Activated CD4-positive, alpha-beta memory T cell treated with anti-CD3 and anti-CD28 coated beads, Interleukin-2, amount 10 ng/mL, durations not matched to agents 7 days and 5 days (primary cell): ENCODE data around the gene WDR17. TPM values are rescaled to one million over a fixed set of nuclear protein-coding genes. Genes with fewer than 3 reads are reported as not detected.
"Not testable (repeated sequence)": the region's sequence is repeated elsewhere in the genome, so short reads cannot be mapped to it uniquely, and the experiment has no call there.

Experiments used
- CTCF ChIA-PET: fragments of 350-600 bp; sonication (Branson Sonifier 250); formaldehyde crosslinking; loops from one replicate; lab custom pipeline; 2021; ENCODE audit warnings: antibody characterized with exemption, inconsistent platforms; lab: Charles Lee
- POLR2A ChIA-PET: fragments of 350-600 bp; sonication (Branson Sonifier 250); formaldehyde crosslinking; loops from one replicate; lab custom pipeline; 2021; ENCODE audit warnings: antibody characterized with exemption; lab: Charles Lee
- DNase-seq: peaks from one replicate; pipeline ENCODE4 v3.0.0-alpha.2; 2020
- H3K27ac Mint-ChIP-seq: one replicate; pipeline ENCODE4 v1.8.0; 2021; ENCODE audit warnings: mild to moderate bottlenecking, mixed read lengths
- H3K27me3 Mint-ChIP-seq: one replicate; pipeline ENCODE4 v1.8.0; 2021; ENCODE audit warnings: mixed read lengths
- H3K36me3 Mint-ChIP-seq: one replicate; pipeline ENCODE4 v1.8.0; 2021; ENCODE audit warnings: low read depth, mixed read lengths
- H3K4me1 Mint-ChIP-seq: one replicate; pipeline ENCODE4 v1.8.0; 2021; ENCODE audit warnings: mixed read lengths
- H3K4me3 Mint-ChIP-seq: one replicate; pipeline ENCODE4 v1.8.0; 2021; ENCODE audit warnings: mild to moderate bottlenecking, mixed read lengths
- H3K9me3 Mint-ChIP-seq: one replicate; pipeline ENCODE4 v1.8.0; 2021; ENCODE audit warnings: mixed read lengths
- total RNA-seq, 2 experiments: library from RNA; stranded (reverse); gene quantifications; one replicate each; pipeline ENCODE4 v1.2.3, GENCODE V29; 2021

The WDR17 gene
- total RNA-seq, 2 experiments from 2014 or later = 0.70 to 0.78 TPM

- Mint-ChIP-seq H3K9me3 (no peaks in the 10 kb centered on the region), H3K4me1 (no peaks in the 10 kb centered on the region), H3K4me3 (no peak overlapping the region), H3K27ac (no peak overlapping the region), H3K27me3 (peaks cover 12% of the 10 kb centered on the region), H3K36me3 (no peaks in the 10 kb centered on the region)
- POLR2A ChIA-PET = no interaction called here
- no peak for DNase-seq
- CTCF ChIA-PET = interaction anchor here (1.4 kb wide), 1 partner anchor 76 kb away, joined by 3 read pairs; no protein-coding TSS in a partner anchor
Measured at GRCh38 chr4:176210579-176211296, 145.1 kb downstream of the WDR17 start.

- H3K9me3 Mint-ChIP-seq = not testable (repeated sequence)
Measured at GRCh38 chr4:176212351-176212750, 146.7 kb downstream of the WDR17 start.

GRCh38 chr4:176217510-176217909 lies 151.9 kb downstream of the WDR17 start:
- POLR2A ChIA-PET = no interaction called here
- Mint-ChIP-seq H3K9me3 (no peaks in the 10 kb centered on the region), H3K36me3 (no peaks in the 10 kb centered on the region), H3K4me1 (no peaks in the 10 kb centered on the region), H3K4me3 (no peak overlapping the region), H3K27ac (no peak overlapping the region), H3K27me3 (no peaks in the 10 kb centered on the region)
- CTCF ChIA-PET = no interaction called here
- DNase-seq = no peak

More at GRCh38 chr4:176212351-176212750, 146.7 kb downstream of the WDR17 start:
- H3K36me3 Mint-ChIP-seq, CTCF ChIA-PET, POLR2A ChIA-PET, H3K27ac Mint-ChIP-seq, DNase-seq, H3K4me3 Mint-ChIP-seq, H3K4me1 Mint-ChIP-seq: not testable (repeated sequence)
- peaks cover 12% of the 10 kb centered on the region for H3K27me3 Mint-ChIP-seq

DNA sequence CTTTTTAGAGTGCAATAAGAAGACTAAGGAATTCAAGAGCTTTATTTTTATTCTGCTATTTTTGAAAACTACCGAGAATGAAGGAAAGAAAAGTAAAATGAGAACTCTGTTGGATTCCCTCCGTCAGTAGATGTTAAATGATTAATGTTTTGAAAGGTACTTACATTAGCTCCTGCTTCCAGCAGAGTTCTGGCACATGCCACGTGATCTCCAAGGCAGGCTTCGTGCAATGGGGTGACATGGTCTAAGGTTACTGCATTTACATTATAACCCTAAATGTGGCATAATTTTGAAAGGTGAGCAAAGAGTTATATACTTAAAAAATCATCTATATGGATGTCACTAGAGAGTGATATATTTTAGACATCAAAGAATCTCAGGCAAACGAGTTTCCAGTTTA lies 156.5 kb downstream of the WDR17 start:
- ChIA-PET POLR2A (no interaction called here), CTCF (no interaction called here)
- DNase-seq = no peak
- Mint-ChIP-seq H3K27ac (no peak overlapping the region), H3K4me3 (no peak overlapping the region), H3K36me3 (no peaks in the 10 kb centered on the region), H3K9me3 (no peaks in the 10 kb centered on the region), H3K27me3 (no peaks in the 10 kb centered on the region), H3K4me1 (no peaks in the 10 kb centered on the region)

- Mint-ChIP-seq H3K4me3 (no peak overlapping the region), H3K36me3 (no peaks in the 10 kb centered on the region), H3K9me3 (no peaks in the 10 kb centered on the region), H3K27ac (no peak overlapping the region), H3K27me3 (no peaks in the 10 kb centered on the region), H3K4me1 (no peaks in the 10 kb centered on the region)
- ChIA-PET CTCF (no interaction called here), POLR2A (no interaction called here)
- no peak for DNase-seq
Measured at GRCh38 chr4:176223561-176223960, 157.9 kb downstream of the WDR17 start.

GRCh38 chr4:176226736-176227135 lies 161.1 kb downstream of the WDR17 start:
- Mint-ChIP-seq H3K4me3 (no peak overlapping the region), H3K27ac (no peak overlapping the region), H3K9me3 (no peaks in the 10 kb centered on the region), H3K27me3 (peaks cover 2% of the 10 kb centered on the region), H3K36me3 (no peaks in the 10 kb centered on the region), H3K4me1 (no peaks in the 10 kb centered on the region)
- DNase-seq = no peak
- ChIA-PET POLR2A (no interaction called here), CTCF (no interaction called here)

DNA sequence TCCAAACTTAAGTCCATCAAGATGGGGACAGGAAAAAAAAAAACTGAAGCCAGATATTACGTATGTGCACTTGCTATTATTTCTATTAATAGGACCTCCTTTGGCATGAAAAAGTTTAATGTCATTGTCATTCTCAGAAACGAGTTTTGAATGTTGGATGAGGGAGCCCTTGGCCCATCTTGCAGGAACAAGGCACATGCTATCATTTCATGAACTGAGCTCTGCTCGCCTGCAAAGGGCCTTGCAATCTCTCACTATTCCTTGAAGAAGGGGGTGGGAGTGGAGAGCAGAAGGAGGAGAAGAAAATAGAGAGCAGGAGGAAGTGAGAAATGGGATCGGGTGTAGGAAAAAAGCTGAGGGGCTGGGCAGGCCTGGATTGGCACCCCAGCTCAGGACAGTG lies 164.0 kb downstream of the WDR17 start:
- ChIA-PET CTCF (no interaction called here), POLR2A (no interaction called here)
- DNase-seq = no peak
- peaks cover 2% of the 10 kb centered on the region for H3K27me3 Mint-ChIP-seq
- H3K4me1 Mint-ChIP-seq = no peaks in the 10 kb centered on the region
- H3K9me3 Mint-ChIP-seq = no peaks in the 10 kb centered on the region
- H3K27ac Mint-ChIP-seq = no peak overlapping the region
- H3K4me3 Mint-ChIP-seq = no peak overlapping the region
- H3K36me3 Mint-ChIP-seq = no peaks in the 10 kb centered on the region

Other genes with a start within 250 kb of the WDR17 start
- not detected for gene SPATA4, start 129.7 kb downstream of the WDR17 start, total RNA-seq
- gene ASB5, start 203.4 kb downstream of the WDR17 start, total RNA-seq = not detected